OCI-LY1 (cell line): ENCODE results near the gene PKM.

Experiments used
- CTCF ChIP-seq: fragments of 200-600 bp; sonication (generic), shearing (Covaris generic); IDR thresholded peaks from 2 replicates; pipeline ENCODE4 v1.5.1; 2017; ENCODE audit warnings: mild to moderate bottlenecking, antibody characterized with exemption, low read length, moderate library complexity, mixed read lengths
- EZH2 ChIP-seq: fragments of 200-600 bp; sonication (generic), shearing (Covaris generic); IDR thresholded peaks from 2 replicates; pipeline ENCODE4 v1.8.0; 2017; ENCODE audit warnings: borderline replicate concordance, mixed run types, mild to moderate bottlenecking, antibody characterized with exemption, low read length, moderate library complexity, mixed read lengths

GRCh38 chr15:72252663-72253299 is 21.8 kb upstream of the PKM start:
- TF ChIP-seq CTCF (no peak), EZH2 (no peak)
